Ramos (cell line): ENCODE results near the gene FGF21.
"Not testable (repeated sequence)": the region's sequence is repeated elsewhere in the genome, so short reads cannot be mapped to it uniquely, and the experiment has no call there.

ENCODE experiments used
- in situ Hi-C: fragments of 300-500 bp; cut with MboI; formaldehyde crosslinking; loops from one replicate; pipeline ENCODE4 v1.14.3; 2022; ENCODE audit warnings: low sequenced_read_pairs; ENCODE audit not compliant: unreplicated experiment

FGF21 gene, protein sequence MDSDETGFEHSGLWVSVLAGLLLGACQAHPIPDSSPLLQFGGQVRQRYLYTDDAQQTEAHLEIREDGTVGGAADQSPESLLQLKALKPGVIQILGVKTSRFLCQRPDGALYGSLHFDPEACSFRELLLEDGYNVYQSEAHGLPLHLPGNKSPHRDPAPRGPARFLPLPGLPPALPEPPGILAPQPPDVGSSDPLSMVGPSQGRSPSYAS

DNA sequence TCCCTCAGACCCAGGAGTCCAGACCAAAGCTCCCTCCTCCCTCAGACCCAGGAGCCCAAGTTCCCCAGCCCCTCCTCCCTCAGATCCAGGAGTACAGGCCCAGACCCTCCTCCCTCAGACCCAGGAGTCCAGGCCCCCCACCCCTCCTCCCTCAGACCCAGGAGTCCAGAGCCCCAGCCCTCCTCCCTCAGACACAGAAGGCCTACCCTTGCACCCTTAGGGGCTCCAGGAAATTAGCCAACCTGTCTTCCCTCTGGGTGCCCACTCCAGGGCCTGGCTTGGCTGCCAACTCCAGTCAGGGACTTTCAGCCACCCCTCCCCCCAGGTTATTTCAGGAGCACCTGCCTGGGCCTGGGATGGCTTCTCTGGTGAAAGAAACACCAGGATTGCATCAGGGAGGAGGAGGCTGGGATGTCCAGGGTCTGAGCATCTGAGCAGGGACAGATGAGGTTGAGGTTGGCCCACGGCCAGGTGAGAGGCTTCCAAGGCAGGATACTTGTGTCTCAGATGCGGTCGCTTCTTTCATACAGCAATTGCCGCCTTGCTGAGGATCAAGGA, at the start of gene FGF21:
TSS of gene FGF21 (plus strand) at position 441 of the 558 bp plus-strand sequence. CDS start 713 bp downstream, outside the sequence.
- in situ Hi-C loops: no loop called here

DNA sequence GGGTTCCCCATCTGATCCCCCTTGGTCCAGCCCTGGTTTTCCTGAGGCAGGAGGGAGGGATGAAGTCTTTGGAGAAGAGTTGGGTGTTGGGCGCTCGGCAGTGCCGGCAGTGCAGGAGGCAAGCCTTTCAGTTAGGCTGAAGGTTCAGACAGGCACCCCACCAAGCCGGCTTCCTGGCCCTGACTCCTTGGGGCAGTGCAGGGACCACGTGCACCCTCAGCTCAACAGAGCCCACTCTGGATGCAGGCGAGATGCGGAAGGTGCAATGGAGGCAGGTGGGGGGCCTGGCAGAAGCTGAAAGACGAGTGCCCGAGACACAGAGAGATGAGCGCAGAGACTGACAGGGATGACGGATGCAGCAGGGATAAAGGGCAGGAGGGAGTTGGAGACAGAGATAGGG, 46.9 kb upstream of the FGF21 start:
- in situ Hi-C loops: no loop called here

DNA sequence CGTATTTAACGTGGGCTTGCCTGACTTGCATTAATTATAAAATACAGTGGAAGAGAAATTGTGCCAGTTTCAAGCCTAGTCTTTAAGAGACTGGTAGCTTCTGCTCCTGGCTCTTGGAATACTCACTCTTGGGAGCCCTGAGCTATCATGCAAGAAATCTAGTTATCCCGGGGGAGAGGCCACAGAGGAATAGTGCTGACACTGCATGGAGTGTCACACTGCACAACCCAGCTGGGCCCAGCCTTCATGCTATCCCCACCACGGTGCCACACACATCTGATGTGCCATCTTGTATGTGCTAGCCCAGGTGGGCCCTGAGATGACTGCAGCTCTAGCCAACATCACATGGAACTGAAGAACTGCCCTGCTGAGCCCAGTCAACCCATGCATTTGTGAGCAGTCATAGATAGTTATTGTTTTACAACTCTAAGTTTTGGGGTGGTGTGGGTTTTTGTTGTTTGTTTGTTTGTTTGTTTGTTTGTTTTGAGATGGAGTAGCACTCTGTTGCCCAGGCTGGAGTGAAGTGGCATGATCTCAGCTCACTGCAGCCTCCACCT, 44.1 kb upstream of the FGF21 start:
- in situ Hi-C loops: no loop called here

DNA sequence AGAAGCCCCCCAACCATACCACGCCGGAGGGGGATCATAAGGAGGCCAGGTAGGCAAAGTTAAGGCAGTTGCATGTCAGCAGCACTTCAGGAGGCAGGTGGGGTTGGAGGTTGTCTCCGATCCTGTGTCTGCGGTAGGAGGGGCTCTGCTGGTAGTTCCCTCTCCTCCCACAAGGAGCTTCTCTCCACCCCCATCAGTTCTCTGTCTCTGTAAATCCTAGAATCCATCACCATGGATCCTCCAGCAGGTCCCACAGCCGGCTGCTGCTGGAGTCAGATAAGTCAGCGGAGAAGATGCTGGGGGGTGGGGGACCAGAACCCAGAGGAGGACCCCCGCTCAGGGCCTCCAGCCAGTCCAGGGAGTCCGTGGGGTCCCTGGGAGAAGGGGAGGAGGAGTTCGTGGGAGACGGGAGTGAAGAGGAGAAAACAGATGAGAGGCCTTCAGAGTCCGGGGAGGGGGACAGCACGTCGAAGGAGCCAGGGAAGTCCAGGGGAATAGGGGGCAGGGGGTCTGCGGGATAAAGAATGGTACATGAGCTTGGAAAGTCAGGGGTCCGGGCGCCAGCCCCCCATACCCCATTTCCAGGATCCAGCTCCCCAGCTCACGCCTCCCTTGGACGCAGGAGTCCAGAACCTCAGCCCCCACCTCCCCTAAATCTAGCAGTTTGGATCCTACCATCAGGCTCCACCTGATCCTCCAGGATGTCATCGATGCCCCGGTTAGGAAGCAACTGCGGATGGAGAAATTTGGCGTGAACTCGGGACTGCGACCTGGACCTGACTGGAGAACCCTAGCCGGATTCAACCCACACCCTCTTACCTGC, 42.1 kb upstream of the FGF21 start:
- in situ Hi-C loops: no loop called here

DNA sequence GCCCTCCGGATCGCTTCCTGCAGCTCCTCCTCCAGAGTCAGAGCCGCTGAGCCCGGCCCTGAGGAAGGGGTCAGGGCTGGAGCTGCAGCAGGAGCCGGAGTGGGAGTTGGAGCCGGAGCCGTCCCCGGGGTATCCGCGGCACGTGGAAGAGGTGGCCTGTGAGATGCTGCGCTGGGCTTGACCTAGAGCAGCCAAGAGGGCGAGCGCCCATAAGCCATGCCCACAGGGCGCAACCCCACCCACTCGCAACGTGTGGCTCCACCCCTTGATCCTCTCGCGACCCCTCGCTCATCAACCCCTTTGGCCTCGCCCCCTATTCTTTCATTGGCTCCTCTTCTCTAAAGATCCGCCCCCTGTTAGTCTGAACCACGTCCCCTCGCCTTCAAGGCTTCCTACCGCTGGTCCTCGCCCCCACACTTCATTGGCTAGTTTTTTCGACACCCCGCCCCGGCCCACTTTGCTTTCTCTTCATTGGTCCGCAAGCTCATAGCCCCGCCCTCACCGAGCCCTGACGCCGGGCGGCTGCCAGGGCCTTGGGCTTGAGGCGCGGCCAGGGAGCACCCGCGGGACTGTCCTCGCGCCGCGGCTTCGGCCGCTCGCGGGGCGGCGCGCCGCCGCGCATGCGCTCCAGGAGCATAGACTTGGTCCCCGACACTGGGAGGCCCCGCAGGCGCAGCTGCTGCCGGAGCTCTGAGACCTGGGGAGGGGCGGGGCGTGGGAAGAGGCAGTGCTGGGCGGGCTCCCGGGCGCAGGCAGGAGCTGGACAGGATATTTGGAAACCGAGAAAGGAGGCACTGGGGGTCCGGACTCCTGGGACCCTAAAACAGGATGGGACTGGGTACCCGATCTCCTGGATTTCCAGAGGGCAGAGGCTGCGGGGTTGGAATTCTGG, 41.2 kb upstream of the FGF21 start:
- in situ Hi-C loops: no loop called here

DNA sequence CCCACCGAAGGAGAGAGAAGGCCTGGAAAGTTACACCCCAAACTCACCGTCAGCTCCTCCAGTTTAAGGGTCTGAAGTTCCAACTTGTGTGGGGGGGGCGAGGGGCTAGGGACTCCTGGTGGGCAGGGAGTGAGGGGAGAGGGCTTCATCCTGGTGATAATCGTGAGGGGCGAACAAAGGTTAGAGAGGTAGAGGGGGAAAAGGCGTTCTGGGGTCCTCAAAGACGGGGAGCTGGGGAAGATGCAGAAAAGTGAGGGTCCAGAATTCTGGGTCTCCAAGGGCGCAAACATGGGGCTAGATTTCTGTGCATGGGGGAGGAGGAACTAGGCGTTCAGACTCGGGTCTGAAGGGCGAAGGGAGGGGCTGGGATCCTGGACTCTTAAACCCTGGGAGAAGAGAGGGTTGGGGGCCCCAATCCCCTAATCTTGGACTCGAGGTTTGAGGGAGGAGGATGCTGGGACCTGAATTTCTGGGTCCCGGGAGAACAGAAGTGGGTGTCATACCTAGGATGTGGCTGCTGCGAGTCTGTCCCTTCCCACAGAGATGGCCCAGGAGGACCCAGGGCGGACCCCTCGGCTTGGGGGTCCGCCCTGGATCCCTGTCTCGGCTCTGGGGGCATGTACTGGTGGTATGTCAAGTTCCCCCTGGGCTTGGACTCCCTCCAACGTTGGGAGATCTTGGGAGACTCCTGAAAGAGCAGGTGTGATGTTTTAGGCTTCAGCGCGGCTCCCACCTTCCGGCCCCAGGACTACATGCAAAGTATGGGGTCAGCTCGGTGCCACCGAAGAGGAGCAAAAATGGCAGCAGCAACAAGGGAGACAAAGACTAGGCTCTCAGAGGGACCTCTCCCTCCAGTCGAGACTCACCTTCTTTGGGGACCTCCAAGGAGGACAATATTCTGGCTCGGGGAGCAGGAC, 40.3 kb upstream of the FGF21 start:
- in situ Hi-C loops: no loop called here

DNA sequence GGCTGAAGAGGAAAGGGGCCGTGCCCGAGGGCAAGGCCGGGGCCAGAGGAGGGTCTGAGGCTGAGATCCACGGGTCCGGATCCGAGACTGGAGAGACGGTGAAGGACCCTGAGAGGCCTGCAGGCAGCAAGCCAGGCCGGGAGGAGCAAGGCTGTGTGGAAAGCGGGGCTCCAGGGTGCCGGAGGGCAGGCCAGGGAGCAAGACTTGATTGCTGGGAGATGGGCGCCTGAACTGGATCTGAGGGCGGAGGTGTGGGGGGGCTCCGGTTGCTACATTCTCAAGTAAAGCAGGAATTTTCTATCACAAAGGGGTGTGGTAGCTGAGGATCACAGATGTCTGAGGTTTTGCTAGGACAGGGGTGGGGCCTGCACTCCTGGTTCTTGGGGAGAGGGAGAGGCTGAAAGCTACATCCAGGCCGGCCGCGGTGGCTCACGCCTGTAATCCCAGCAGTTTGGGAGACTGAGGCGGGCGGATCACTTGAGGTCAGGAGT, 39.6 kb upstream of the FGF21 start:
- in situ Hi-C loops: no loop called here

DNA sequence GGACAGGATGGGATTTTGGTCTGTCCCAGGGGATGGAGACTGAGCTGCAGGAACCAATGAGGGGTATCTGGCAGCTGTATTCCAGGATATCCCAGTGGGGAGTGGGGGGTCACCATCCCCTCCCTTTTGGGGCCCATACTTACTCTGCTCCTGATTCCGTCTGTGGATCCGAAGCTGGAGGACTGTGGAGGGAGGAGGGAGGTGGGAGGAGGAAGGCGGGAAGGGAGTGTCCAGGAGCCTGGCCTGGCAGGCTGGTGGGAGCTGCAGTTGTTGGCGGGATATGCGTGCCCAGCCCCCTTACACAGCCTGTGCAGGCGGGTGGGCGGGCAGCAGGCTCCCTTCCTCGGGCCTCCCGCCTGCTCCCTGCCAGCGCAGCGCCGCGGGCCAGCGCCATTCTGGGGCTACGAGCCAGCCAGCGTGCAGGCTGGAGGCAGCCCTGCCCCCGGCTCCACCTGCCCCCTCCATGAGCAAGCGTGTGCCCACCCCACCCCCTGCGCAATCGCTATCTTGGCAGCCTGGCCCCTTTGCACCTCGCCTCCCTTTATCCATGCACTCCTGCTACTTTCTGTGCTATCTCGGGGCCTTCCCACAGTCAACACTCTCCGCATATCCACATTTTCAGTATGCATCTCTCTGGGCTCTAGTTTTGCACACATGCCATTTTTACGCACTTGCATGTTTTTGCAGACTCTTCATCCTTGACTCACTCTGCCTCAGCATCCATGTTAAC, 38.6 kb upstream of the FGF21 start:
- in situ Hi-C loops: no loop called here

DNA sequence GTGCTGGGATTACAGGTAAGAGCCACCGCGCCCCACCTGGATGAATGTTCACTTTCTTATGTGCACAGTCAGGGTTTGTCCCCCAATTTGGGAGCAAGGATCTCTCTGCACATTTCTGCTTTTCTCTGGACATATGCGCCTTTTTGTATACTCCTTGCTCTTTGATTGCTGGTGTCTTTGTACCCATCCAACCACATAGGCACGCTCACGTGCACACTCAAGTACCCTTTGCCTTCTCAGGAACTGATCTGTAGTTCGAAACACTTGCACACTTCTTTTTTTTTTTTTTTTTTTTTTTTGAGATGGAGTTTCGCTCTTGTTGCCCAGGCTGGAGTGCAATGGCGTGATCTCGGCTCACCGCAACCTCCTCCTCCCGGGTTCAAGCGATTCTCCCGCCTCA, 37.2 kb upstream of the FGF21 start:
- in situ Hi-C loops: not testable (repeated sequence)

DNA sequence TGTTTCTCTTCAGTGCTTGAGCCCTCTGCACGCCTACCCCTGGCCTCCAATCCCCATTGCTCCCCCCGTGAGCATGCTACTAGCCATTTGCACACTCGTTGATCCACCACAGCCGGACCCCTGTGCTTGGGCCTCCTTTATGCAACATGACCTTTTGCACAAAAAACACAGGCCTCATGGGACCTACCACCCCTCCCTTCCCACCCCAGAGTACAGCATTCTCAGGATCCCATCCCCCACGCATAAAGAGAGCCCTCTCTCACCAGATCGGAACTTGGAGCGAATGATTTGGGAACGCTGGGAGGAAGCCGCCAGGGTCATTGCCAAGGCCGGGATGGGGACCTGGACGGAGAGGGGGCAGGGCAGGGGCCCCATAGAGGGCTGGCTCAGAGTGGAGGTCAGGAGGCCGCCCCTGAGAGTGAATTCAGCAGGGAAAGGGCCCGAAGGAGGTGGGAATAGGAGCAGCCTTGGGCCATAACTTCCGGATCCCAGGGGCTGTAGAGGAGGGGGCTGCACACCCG, 36.6 kb upstream of the FGF21 start:
- in situ Hi-C loops: no loop called here

DNA sequence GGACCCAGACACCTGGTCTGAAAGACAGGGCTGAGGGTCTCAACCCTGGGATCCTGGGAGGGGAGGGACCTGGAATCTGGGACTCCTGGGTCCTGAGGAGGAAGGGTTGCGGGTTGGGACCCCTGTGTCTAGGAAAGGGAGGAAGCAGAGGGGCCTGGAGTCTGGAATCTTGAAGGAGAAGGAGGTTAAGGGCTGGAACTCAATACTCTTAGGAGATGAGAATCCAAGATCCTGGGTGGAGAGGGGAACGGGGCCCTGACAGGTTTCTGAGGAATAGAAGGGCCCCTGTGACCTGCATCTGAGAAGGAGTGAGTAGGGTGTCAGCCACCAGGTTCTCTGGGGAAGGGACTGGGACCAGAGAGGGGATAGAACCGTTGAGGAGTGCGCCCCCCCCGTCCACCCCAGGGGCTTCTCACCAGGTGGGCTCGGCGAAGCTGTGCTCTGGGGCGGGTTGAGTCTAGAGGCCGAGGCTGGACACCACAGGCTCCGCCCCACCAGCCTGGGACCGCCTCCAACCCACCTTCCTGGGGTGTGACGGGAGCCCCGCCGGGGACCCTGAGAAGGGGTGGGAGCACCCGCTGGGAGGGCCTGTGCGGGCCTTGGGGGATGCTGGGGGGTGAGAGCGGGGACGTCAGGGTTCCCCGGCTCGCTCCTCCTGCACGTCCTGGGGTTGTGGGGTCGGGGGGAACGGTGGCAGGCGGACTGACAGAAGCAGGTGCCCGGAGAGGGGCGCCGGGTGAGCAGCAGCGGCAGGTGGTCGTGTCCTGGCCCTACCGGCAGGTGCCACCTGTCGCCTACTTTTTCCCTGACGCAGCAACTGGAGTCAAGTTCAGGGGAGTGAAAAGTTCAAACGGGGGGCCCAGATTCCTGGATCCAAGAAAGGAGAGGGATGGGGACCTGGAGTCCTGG, 35.8 kb upstream of the FGF21 start, which contains the start of gene MAMSTR:
TSS of gene MAMSTR (minus strand) at position 463 of the 909 bp plus-strand sequence. CDS start 694 bp downstream, outside the sequence.
- in situ Hi-C loops: no loop called here

DNA sequence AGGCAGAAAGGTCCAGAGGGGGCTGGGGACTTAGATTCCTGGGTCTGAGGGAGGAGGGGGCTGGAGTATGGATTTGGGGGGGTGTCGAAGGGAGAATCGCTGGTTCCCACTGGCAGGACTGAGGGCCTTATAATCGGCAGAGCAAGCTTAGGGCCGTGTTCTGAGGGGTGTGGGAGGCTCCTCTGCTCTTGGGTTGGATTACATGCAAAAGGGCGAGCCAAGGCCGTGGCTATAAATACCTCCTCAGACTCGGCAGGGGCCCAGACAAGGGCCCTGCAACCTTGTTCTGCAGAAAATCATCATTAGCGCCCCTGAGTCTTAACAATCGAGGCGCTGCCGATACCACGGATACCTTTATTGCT, 35.1 kb upstream of the FGF21 start:
- in situ Hi-C loops: no loop called here

DNA sequence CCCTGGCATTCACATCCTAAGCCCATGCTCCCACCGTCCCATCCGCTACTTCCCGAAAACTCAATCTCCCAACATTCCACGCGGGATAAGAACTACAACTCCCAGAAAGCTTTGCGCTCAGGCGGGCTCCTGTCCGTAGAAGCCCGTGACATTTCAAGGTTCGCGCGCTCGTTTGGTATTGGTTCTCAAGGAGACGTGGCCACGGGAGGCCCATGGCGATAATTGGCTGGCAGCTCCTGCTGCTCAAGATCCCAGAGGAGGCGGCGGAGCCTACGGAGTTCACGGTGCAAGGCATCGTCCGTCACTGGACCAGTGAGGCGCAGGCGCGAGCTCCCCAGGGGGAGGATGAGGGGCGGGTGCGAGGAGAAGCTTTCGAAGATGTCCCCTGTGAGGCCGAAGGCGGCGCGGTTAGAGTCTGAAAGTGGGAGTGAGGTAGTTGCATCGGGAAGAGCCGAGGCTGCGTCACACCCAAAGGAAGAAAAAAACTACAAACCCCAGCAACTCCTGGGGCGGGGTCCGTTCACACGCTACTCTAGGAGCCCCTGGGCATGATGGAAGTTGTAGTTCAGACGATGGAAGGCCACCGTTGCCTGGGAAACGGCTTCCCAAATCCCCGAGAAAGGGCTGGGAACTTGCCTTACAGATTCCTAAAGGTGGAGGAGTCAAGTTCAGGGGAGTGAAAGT, 34.6 kb upstream of the FGF21 start:
- in situ Hi-C loops: no loop called here

DNA sequence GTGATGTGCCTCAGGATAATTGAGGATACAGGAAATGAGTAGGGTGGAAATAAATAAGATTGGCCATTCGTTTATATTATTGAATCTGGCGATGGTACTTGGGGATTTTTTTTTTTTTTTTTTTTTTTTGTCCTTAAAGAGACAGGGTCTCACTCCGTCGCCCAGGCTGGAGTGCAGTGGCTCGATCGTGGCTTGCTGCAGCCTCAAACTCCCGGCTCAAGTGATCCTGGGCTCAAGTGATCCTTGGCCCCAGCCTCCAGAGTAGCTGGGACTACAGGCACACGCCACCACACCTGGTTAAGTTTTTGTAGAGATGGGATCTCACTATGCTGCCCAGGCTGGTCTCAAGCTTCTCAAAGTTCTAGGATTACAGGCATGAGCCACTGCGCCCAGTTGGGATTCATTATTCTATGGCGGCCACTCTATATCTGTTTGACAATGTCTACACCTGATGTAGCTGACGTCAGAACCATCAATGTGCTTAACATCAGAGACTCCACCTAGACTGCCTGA, 33.1 kb upstream of the FGF21 start:
- in situ Hi-C loops: no loop called here

DNA sequence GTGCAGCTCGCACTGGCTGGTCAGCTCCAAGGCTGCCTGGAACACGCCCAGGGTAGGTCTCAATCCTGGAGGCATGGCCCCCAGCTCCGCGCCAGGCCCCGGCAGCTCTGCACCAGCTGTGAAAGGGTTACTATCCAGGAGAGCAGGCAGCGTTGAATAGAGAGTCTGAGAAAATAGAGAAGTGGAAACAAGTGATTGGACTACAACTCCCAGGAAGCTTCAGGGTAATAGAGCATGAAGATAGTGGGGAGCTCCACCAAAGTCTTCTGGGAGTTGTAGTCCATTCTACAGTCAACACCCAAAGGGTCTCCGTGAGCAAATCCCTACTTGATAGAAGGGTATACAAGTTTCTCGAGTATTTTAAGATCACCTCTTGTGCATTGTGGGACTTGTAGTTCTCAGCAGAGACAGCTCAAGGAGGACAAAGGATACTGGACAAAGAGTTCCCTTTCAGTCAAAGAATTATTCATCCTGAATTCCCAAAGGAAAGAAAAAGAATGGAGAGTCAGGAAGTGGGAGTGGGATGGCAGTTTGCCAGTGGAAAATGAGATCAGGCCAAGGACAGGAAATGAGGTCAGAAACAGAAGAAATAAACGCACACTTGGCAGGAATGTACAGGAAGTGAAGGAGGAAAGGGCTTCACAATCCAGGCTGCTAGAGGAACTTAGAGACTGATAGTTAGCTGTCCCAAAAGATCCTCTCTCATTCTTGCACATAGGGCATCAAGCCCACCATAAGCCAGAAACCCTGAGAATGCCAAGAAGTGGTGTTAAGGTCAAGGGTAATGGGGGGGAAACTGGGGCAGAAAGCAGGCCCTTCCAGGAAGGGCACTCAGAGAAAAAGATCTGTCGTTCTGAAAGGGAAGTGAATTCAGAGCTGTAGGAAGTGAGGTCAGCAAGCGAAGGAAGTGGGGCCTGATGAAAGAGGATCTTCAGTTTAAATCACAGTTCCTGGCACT, 30.2 kb upstream of the FGF21 start:
- in situ Hi-C loops: no loop called here
